Liver (tissue), 3 donors: ENCODE data around the gene ZNF408.

Source experiments
- EGR1 ChIP-seq, 2 donors: IDR thresholded peaks; 2 replicates each; pipeline ENCODE4 v1.6.1; 2016 to 2018; ENCODE audit warnings: antibody characterized with exemption in 2 of 2, low read depth in 2 of 2
- FOXA1 ChIP-seq: IDR thresholded peaks from 2 replicates; pipeline ENCODE4 v1.6.1; 2016; ENCODE audit warnings: antibody characterized with exemption
- YY1 ChIP-seq: IDR thresholded peaks from 2 replicates; pipeline ENCODE4 v1.6.1; 2016; ENCODE audit warnings: antibody characterized with exemption, mild to moderate bottlenecking
- TF ChIP-seq, protein P1 (sequence below): fragments of 150-350 bp; IDR thresholded peaks from 2 replicates; pipeline ENCODE4 v1.5.1; 2017; ENCODE audit warnings: improper control_type of control experiment, low read depth, low read length; ENCODE audit not compliant: missing input control
- donor health status: healthy.
- donor health status: healthy.

DNA sequence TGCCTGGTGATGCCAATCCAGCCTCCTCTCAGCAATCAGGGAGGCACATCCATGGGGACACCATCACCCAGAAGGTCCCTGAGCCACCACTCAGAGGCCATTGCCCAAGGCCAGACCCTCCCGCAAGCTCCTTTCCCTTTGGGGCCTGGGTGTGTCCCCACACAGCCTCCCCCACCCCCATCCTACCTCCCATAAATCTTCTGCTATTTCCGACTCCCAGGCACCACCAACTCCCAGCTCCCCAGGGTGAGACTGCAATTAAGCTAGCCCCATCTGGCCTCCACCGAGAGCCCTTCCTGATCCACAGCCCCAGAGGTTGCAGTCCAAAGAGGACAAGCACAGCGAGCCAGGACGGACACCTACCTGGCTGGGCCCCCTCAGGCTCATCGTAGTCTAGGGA lies 6.8 kb upstream of the ZNF408 start:
- TF ChIP-seq, protein P1, sequence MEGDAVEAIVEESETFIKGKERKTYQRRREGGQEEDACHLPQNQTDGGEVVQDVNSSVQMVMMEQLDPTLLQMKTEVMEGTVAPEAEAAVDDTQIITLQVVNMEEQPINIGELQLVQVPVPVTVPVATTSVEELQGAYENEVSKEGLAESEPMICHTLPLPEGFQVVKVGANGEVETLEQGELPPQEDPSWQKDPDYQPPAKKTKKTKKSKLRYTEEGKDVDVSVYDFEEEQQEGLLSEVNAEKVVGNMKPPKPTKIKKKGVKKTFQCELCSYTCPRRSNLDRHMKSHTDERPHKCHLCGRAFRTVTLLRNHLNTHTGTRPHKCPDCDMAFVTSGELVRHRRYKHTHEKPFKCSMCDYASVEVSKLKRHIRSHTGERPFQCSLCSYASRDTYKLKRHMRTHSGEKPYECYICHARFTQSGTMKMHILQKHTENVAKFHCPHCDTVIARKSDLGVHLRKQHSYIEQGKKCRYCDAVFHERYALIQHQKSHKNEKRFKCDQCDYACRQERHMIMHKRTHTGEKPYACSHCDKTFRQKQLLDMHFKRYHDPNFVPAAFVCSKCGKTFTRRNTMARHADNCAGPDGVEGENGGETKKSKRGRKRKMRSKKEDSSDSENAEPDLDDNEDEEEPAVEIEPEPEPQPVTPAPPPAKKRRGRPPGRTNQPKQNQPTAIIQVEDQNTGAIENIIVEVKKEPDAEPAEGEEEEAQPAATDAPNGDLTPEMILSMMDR, result no peak
- TF ChIP-seq EGR1 (IDR thresholded peaks at IDR 0.05; ENCODE audit: low read depth in 2 of 2) (no peak), YY1 (no peak), FOXA1 (no peak)
